HG02759 (cell line): ENCODE measurements around the gene UBE2B.
A peak's percentile ranks its signal among the peaks of the same experiment; 100 is the strongest.
"Not testable (repeated sequence)": the region's sequence is repeated elsewhere in the genome, so short reads cannot be mapped to it uniquely, and the experiment has no call there.

Source experiments
- ATAC-seq: cut with Tn5 transposase; IDR thresholded peaks from one replicate; pipeline ENCODE4 v1.9.1; 2021; ENCODE audit warnings: mild to moderate bottlenecking, moderate library complexity; ENCODE audit not compliant: unreplicated experiment

UBE2B gene

DNA sequence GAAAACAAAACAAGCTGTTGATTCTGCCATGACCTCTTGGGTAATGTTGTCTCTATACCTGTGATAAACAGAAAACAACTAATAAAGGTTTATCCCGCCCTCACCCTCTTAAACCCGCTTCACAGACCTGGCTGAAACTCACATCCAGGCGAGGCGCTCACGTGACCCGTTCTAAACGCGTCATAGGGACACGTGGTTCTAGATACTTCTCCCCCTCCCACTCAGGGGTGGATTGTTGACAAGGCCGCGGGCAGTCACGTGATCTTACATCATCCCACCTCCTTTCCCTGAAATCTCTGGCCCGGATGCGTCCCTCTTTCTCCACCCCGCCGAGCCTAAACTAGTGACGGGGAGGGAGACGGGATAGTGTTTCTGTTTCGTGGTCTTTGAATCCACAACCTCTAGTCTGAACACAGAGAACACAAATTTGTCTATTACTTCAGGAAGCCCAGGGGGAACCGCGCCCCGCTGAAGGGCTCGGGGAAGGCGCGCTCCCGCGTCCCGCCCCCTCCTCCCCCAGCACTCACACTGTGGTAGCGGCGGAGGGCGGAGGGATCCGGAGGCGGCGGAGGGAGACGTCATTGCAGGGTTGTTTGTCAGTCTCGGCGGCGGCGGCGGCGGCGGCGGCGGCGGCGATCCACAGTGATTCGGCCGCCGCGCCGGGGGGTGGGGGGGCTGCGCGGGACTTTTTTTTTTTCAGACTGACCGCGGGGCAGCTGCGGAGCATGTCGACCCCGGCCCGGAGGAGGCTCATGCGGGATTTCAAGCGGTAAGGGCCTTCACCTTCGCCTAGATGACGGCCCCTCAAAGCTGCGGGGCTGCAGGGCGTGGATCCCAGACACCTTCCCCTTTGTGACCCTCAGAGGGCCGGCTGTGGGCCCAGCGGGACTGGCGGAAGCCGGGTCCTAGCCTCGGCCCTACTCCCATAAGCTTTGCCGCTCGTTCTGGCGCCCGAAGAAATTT, at the start of gene UBE2B:
TSS of gene UBE2B (plus strand) at position 699 of the 963 bp plus-strand sequence. CDS start at position 726, 27 bp downstream.
- ATAC-seq, result peak; percentile 72

DNA sequence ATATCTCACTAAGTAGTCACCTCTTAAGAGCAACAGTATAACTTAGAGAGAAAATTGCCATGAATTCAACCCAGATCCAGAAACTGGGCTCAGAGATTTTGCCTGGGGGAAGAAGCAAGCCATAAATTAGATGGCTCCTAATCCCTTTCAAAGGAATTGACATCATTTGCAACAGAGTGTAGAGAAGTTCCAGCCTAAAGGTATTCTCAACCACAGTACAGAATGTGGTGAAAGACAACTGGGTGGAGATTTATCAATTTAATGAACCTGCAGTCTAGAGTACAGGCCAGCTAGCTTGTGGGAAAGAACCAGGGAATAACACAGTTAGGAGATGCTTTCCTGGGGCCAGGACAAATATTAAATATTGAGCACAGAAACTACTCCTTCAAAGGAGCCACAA, 44.0 kb upstream of the UBE2B start:
- no peak for ATAC-seq

DNA sequence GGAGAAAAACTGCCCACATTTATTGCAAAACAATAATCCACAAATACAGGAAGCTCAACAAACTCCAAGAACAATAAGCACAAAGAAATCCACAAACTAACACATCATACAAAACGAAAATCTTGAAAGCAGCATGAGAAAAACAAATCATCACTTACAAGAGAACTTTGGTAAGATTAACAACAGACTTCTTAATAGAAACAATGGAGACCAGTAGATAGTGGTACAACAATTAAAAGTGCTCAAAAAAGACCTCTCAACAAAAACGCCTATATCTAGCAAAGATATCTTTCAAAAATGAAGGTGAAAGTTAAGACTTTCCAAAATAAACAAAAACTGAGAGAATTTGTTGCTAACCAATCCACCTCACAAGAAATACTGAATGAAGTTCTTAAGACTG, 42.8 kb upstream of the UBE2B start:
- no peak for ATAC-seq

- not testable (repeated sequence) for ATAC-seq
Measured at GRCh38 chr5:134336833-134337232, 34.5 kb upstream of the UBE2B start.

DNA sequence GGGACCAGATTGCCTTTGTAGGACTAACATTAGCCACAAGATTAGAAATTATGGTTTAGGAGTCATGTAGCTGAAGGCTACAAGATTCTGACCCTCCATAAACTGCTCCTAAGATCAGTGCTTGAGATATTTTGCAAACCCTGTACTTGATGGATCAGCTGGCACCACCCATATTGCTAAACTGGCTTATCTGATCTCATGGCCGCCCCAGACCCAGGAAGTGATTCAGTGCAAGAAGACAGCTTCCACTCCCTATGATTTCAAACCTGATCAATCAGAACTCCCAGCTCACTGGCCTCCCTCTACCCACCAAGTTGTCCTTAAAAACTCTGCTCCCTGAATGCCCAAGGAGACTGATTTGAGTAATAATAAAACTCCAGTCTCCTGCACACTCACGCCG, 27.9 kb upstream of the UBE2B start:
- not testable (repeated sequence) for ATAC-seq

DNA sequence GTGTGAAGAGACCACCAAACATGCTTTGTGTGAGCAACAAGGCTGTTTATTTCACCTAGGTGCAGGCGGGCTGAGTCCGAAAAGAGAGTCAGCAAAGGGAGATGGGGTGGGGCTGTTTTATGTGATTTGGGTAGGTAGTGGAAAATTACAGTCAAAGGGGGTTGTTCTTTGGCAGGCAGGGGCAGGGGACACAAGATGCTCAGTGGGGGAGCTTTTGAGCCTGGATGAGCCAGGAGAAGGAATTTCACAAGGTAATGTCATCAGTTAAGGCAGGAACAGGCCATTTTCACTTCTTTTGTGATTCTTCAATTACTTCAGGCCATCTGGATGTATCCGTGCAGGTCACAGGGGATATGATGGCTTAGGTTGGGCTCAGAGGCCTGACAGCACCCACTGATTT, 25.9 kb upstream of the UBE2B start:
- not testable (repeated sequence) for ATAC-seq

- no peak for ATAC-seq
Measured at GRCh38 chr5:134345996-134346395, 25.4 kb upstream of the UBE2B start.

DNA sequence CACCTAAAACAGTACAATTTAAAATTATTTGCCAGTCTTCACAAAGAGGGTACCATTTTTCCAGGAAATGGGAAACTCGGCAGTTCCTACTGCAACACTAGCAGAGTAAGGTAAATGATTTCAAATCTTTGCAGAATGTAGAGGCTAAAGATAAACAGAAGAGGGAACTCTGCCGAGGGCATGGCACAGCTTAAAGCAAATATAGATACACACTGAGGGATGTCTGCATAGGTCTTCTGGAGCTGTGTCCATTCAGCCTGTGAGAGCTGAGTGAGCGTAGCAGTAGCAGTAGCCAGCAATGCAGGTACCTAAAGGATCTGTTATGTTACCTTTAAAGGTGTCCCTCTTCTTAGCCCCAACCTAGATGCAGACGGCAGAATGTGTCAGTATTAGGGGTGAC, 21.9 kb upstream of the UBE2B start:
- ATAC-seq, result no peak

DNA sequence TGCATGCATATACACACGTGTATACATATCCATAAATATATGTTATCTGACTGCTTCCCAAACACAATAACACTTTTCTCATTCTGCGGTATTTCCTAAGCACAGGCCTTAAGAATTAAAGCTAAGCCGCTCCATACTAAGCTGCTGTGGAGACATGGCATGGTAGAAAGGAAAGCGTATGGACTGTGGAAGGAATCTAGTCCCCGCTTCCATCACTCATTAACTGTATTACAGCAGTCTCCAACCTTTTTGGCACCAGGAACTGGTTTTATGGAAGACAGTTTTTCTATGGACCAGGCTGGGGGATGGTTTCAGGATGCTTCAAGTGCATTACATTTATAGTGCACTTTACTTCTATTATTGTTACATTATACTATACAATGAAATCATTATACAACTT, 15.7 kb upstream of the UBE2B start:
- no peak for ATAC-seq

DNA sequence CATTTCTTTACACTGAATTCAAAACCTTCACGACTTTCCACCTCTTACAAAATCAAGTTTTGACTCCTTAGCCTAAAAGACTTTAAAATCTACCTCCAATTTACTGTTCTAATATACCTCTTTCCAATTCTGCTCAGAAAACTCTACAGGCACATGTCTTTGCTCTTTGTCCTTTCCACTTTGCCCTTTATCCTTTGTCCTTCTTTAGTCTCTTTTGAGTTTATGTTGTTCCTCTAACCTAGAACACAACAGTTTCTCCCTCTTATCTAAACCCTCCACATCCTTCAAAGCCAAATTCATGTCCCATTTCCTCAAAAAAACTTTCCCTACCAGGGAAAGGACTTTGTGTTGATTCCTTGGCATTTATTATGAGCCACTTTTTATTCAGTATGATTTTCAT, 5.8 kb upstream of the UBE2B start:
- ATAC-seq, result no peak

DNA sequence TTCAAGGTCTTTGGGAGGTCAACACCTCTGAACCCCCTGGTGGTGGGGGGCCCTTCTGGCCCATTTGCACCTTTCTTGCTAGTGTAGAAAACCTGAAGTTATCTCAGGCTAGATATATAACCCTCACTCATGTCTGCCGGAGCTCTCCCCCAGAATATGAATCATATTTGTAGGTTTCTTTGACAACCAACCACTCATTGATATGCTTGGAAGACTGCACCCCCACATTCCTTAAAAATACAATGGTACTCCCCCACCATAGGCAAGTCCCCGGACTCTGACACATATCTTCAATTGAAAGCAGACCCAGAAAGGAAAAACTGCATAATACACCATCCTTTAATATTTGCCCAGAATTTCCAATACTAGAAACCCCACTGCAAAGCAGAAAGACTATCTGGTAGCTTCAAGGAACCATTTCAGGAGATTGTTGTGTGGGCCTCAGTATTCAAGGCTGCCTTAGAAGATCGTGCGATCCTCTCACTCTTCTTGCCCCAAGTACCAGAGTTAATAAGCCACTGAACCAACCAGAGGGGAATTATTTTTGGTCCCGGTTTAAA, 978 bp upstream of the UBE2B start:
- ATAC-seq, result peak; percentile 6

- peak; percentile 7 for ATAC-seq
Measured at GRCh38 chr5:134371834-134372340, 518 bp downstream of the UBE2B start.

GRCh38 chr5:134373633-134374032, 2.3 kb downstream of the UBE2B start:
- ATAC-seq, result not testable (repeated sequence)

- ATAC-seq, result no peak
Measured at GRCh38 chr5:134374232-134374631, 2.9 kb downstream of the UBE2B start.

GRCh38 chr5:134380346-134380745, 9.0 kb downstream of the UBE2B start:
- ATAC-seq, result no peak

DNA sequence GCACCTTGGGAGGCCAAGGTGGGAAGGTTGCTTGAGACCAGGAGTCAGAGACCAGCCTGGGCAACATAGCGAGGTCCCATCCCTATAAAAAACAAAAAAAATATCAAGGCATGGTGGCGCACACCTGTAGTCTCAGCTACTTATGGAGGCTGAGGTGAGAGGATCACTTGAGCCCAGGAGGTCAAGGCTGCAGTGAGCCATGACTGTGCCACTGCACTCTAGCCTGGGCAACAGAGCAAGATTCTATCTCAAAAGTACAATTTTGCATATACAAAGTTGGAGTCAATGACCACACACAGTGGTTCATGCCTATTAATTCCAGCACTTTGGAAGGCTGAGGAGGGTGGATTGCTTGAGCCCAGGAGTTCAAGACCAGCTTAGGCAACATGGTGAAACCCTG, 10.8 kb downstream of the UBE2B start:
- ATAC-seq, result not testable (repeated sequence)

- ATAC-seq, result no peak
Measured at GRCh38 chr5:134383980-134384697, 12.8 kb downstream of the UBE2B start.

DNA sequence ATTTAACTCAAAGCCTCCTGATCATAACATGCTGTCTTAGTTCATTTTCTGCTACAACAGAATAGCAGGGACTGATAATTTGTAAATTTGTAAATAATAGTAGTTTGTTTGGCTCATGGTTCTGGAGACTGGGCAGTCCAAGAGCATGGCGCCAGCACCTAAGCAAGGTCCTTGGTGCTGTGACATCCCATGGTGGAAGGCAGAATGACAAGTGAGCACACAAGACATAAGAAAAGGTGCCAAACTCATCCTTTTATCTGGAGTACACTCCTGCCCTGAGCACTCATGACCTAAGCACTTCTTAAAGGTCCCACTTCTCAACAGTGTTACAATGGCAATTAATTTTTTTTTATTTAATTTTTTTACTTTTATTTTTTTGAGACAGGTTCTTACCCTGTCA, 16.1 kb downstream of the UBE2B start:
- ATAC-seq, result no peak

- ATAC-seq, result no peak
Measured at GRCh38 chr5:134392301-134392700, 20.9 kb downstream of the UBE2B start.

DNA sequence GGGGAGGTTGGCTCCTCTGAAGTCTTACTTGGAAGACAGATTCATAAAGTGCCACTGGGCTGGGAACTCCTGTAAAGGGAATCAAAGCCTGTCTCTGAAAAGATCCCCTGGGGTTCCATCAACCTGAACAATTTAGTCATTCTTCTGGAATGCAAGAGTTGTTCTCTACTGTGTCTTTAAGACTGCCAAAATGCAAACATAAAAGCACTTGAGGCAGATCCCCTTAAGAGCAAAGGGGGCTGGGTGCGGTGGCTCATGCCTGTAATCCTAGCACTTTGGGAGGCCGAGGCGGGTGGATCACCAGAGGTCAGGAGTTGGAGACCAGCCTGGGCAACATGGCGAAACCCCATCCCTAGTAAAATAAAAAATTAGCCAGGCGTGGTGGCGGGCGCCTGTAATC, 23.6 kb downstream of the UBE2B start:
- no peak for ATAC-seq

DNA sequence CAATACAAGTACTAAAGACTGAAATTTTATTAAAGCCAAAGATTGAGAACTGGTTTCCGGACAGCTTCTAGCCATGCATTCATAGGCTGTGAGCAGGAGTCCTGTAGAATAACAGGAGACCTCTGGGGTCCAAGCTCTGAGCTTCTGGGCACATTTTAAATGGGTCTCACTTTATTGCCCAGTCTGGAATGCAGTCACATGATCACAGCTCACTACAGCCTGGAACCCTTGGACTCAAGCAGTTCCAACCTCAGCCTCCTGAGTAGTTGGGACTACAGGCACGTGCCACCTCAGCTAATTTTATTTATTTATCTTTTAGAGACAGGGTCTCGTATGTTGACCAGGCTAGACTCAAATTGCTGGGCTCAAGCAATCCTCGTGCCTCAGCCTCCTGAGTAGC, 24.9 kb downstream of the UBE2B start:
- no peak for ATAC-seq
